Keratinocyte (primary cell): Measurements from ENCODE around the gene CZIB. TPM values are rescaled to one million over a fixed set of nuclear protein-coding genes. Genes with fewer than 3 reads are reported as not detected.

ENCODE experiments used
- DNase-seq: peaks from one replicate; pipeline ENCODE4 v3.0.0-alpha.2; 2011; ENCODE audit warnings: low read depth, missing footprints, low spot score
- FAIRE-seq: peaks from 2 replicates; lab custom pipeline; 2011; peaks lifted over from hg19 to GRCh38; lab: Jason Lieb, UNC
- H2AFZ ChIP-seq: 2 replicates; pipeline ENCODE4 v1.6.0; 2012; ENCODE audit warnings: low read length, control low read depth, inconsistent platforms; ENCODE audit not compliant: control insufficient read depth
- H3K27ac ChIP-seq: 2 replicates; pipeline ENCODE4 v1.5.1; 2011; ENCODE audit warnings: low read length; ENCODE audit not compliant: control insufficient read depth, insufficient read depth
- H3K27me3 ChIP-seq: 3 replicates; pipeline ENCODE4 v1.6.0; 2011; ENCODE audit warnings: low read length; ENCODE audit not compliant: control insufficient read depth, insufficient read depth; ENCODE audit errors: extremely low read depth
- H3K36me3 ChIP-seq, 2 experiments: 2 replicates in 1 of 2; 3 replicates in 1 of 2; pipeline ENCODE4 v1.5.1; 2011; ENCODE audit warnings: low read length in 2 of 2, mild to moderate bottlenecking in 1 of 2; ENCODE audit not compliant: control insufficient read depth in 2 of 2, insufficient read depth in 2 of 2; ENCODE audit errors: extremely low read depth in 1 of 2
- H3K4me1 ChIP-seq: 3 replicates; pipeline ENCODE4 v1.5.1; 2011; ENCODE audit warnings: low read length; ENCODE audit not compliant: control insufficient read depth, insufficient read depth; ENCODE audit errors: extremely low read depth
- H3K4me2 ChIP-seq: 3 replicates; pipeline ENCODE4 v1.6.0; 2011; ENCODE audit warnings: low read depth, low read length; ENCODE audit not compliant: control insufficient read depth, insufficient read depth; ENCODE audit errors: extremely low read depth
- H3K4me3 ChIP-seq, 3 experiments: fragments of 200-600 bp in 1 of 3; sonication (generic) in 1 of 3; 2 replicates in 2 of 3; 3 replicates in 1 of 3; pipeline ENCODE4 v1.5.1; 2011 to 2016; ENCODE audit warnings: low read length in 3 of 3, mild to moderate bottlenecking in 3 of 3, control low read depth in 2 of 3, inconsistent platforms in 1 of 3, low read depth in 1 of 3, mixed read lengths in 1 of 3, mixed run types in 1 of 3, moderate library complexity in 1 of 3; ENCODE audit not compliant: control insufficient read depth in 2 of 3, insufficient read depth in 2 of 3; ENCODE audit errors: extremely low read depth in 1 of 3
- H3K79me2 ChIP-seq: 2 replicates; pipeline ENCODE4 v1.6.0; 2012; ENCODE audit warnings: low read length; ENCODE audit not compliant: control insufficient read depth, insufficient read depth
- H3K9ac ChIP-seq: 3 replicates; pipeline ENCODE4 v1.6.0; 2011; ENCODE audit warnings: low read length; ENCODE audit not compliant: control insufficient read depth, insufficient read depth; ENCODE audit errors: extremely low read depth
- H3K9me1 ChIP-seq: 3 replicates; pipeline ENCODE4 v1.6.0; 2011; ENCODE audit warnings: low read length; ENCODE audit not compliant: control insufficient read depth, insufficient read depth; ENCODE audit errors: extremely low read depth
- H3K9me3 ChIP-seq: 2 replicates; pipeline ENCODE4 v1.5.1; 2012; ENCODE audit warnings: low read depth, low read length; ENCODE audit not compliant: control insufficient read depth
- H4K20me1 ChIP-seq: 3 replicates; pipeline ENCODE4 v1.6.0; 2011; ENCODE audit warnings: low read length; ENCODE audit not compliant: control insufficient read depth, insufficient read depth; ENCODE audit errors: extremely low read depth
- CTCF ChIP-seq, 3 experiments: IDR thresholded peaks in 1 of 3; conservative IDR thresholded peaks in 1 of 3; optimal IDR thresholded peaks in 1 of 3; 2 replicates in 2 of 3; 3 replicates in 1 of 3; pipeline versions ENCODE3 to v1.5.1; 2011; ENCODE audit warnings: low read length in 3 of 3, mild to moderate bottlenecking in 3 of 3, moderate library complexity in 2 of 3, control low read depth in 1 of 3, inconsistent platforms in 1 of 3; ENCODE audit not compliant: insufficient read depth in 2 of 3; ENCODE audit errors: extremely low read depth in 1 of 3
- EZH2 ChIP-seq: IDR thresholded peaks from one replicate; pipeline ENCODE4 v1.6.1; 2012; ENCODE audit warnings: inconsistent platforms, mild to moderate bottlenecking, low read length, moderate library complexity
- dilution Hi-C: fragments of 300-500 bp; cut with MboI; formaldehyde crosslinking; loops from one replicate; pipeline ENCODE4 v1.7.0; 2020; ENCODE audit warnings: low sequenced_read_pairs; ENCODE audit not compliant: extremely low pct_ligation_motif_present
- polyA plus RNA-seq, 5 experiments: library from polyadenylated mRNA; depleted of rRNA in 3 of 5; stranded (reverse) in 3 of 5; stranded (forward) in 1 of 5; unstranded in 1 of 5; fragments of >200 nt; gene quantifications; 1 replicate in 1 of 5; 2 replicates in 3 of 5; 3 replicates in 1 of 5; pipeline versions ENCODE4 v1.2.1 to v1.2.3, GENCODE V29; 2011 to 2012; ENCODE audit warnings: missing spikeins in 2 of 5, low read depth in 1 of 5, low replicate concordance in 1 of 5

Gene CZIB
- polyA plus RNA-seq, 1 donor (not counting 4 experiments of a cell fraction or from before 2014, with no cell fraction given): 52.6 TPM

GRCh38 chr1:53196017-53196484, 24.4 kb downstream of the CZIB start:
- H3K79me2 ChIP-seq: peaks cover 8% of the 10 kb centered on the region
- H3K9me3 ChIP-seq: no peaks in the 10 kb centered on the region
- peak overlapping the region; percentile 72 to 90 (median 86) for H3K4me3 ChIP-seq
- dilution Hi-C loops: no loop called here
- FAIRE-seq: no peak
- H3K36me3 ChIP-seq: no peaks in the 10 kb centered on the region
- peaks cover 20% of the 10 kb centered on the region for H3K4me1 ChIP-seq
- H4K20me1 ChIP-seq: no peaks in the 10 kb centered on the region
- H3K27ac ChIP-seq: peak overlapping the region; percentile 23
- H3K9ac ChIP-seq: peak overlapping the region; percentile 84
- no peak for TF ChIP-seq EZH2
- TF ChIP-seq CTCF (optimal IDR thresholded peaks at IDR 0.05 in 1 of 3, IDR thresholded peaks at IDR 0.05 in 1 of 3, conservative IDR thresholded peaks at IDR 0.05 in 1 of 3; ENCODE audit: extremely low read depth in 1 of 3, insufficient read depth in 2 of 3, low read length in 3 of 3): no peak
- DNase-seq: no peak
- peak overlapping the region; percentile 88 for H3K4me2 ChIP-seq
- no peaks in the 10 kb centered on the region for H3K9me1 ChIP-seq
- peak overlapping the region; percentile 9 for H2AFZ ChIP-seq
- no peaks in the 10 kb centered on the region for H3K27me3 ChIP-seq

DNA sequence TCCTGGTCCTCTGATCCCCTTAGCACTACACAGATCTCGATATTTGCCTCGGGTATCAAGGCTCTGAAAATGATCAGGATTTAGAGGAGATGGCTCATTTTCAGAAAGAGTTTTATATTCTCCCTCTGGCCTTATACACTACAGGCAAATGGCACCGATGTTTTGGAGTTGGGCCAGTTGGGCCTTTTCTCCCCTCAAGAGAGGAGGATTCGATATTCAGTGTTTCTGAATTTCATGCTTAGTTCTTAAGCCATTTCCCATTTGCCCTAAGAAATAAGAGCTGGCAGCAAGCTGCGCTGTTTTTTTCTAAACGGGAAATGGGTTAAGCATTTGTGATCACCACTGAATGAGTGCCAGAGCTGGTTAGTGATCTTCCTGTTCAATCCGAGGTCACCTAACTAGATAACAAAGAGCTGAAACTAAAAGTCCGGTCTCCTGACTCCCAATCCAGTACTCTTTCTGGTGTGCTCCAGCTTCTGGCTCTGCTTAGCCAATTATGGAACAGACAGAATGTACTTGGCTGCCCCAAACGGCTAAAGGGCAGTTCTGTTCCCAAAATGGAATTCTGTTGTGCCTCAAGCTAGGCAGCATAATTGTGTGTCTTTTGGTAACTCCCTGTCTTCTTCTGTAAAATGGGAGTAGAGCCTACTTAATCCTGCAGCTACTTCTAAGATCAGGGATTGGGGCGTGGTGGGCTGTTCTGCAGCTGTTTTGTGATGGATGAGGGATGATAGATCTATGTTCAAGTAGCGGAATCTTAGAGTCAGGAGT, 25.0 kb downstream of the CZIB start:
- Histone ChIP-seq H3K4me2 (no peak overlapping the region), H2AFZ (peak overlapping the region; percentile 5), H3K27ac (no peak overlapping the region)

More for the DNA sequence above, 25.0 kb downstream of the CZIB start:
- TF ChIP-seq EZH2: no peak
- TF ChIP-seq CTCF (optimal IDR thresholded peaks at IDR 0.05 in 1 of 3, IDR thresholded peaks at IDR 0.05 in 1 of 3, conservative IDR thresholded peaks at IDR 0.05 in 1 of 3; ENCODE audit: extremely low read depth in 1 of 3, insufficient read depth in 2 of 3, low read length in 3 of 3): no peak
- Histone ChIP-seq H3K9ac (no peak overlapping the region), H3K27me3 (no peaks in the 10 kb centered on the region), H3K79me2 (peaks cover 8% of the 10 kb centered on the region), H4K20me1 (no peaks in the 10 kb centered on the region), H3K9me3 (no peaks in the 10 kb centered on the region), H3K36me3 (no peaks in the 10 kb centered on the region), H3K9me1 (no peaks in the 10 kb centered on the region), H3K4me3 (no peak overlapping the region), H3K4me1 (peaks cover 14% of the 10 kb centered on the region)
- DNase-seq (no peak), FAIRE-seq (no peak)
- dilution Hi-C loops: no loop called here
